Skeletal muscle tissue (tissue), 4 donors: ENCODE measurements around the gene CDH8. TPM values are rescaled to one million over a fixed set of nuclear protein-coding genes. Genes with fewer than 3 reads are reported as not detected.

Experiments
- H3K27ac ChIP-seq: one replicate; pipeline ENCODE4 v1.7.0; 2013; ENCODE audit warnings: mild to moderate bottlenecking, low read depth, low read length, inconsistent platforms
- H3K27me3 ChIP-seq, 3 donors: one replicate each; pipeline ENCODE4 v1.7.0; 2013; ENCODE audit warnings: low read length in 3 of 3; ENCODE audit not compliant: control insufficient read depth in 3 of 3, insufficient read depth in 3 of 3
- H3K36me3 ChIP-seq, 3 donors: one replicate each; pipeline ENCODE4 v1.7.0; 2013; ENCODE audit warnings: low read length in 3 of 3; ENCODE audit not compliant: control insufficient read depth in 3 of 3, insufficient read depth in 3 of 3
- H3K4me1 ChIP-seq, 3 donors: one replicate each; pipeline ENCODE4 v1.7.0; 2013; ENCODE audit warnings: low read length in 3 of 3, mild to moderate bottlenecking in 3 of 3; ENCODE audit not compliant: control insufficient read depth in 3 of 3, insufficient read depth in 3 of 3
- H3K4me3 ChIP-seq, 3 donors: one replicate each; pipeline ENCODE4 v1.7.0; 2013; ENCODE audit warnings: low read length in 3 of 3
- H3K9ac ChIP-seq, 3 donors: one replicate each; pipeline ENCODE4 v1.7.0; 2013; ENCODE audit warnings: low read length in 3 of 3, mild to moderate bottlenecking in 3 of 3, moderate library complexity in 2 of 3, low read depth in 1 of 3
- H3K9me3 ChIP-seq, 3 donors: one replicate each; pipeline ENCODE4 v1.7.0; 2013; ENCODE audit warnings: low read length in 3 of 3; ENCODE audit not compliant: control insufficient read depth in 3 of 3
- total RNA-seq: library from RNA; depleted of rRNA; stranded (reverse); fragments of >200 nt; gene quantifications from one replicate; pipeline ENCODE4 v1.2.3, GENCODE V29; 2014
- donor health status: Osteomylitis.

Gene CDH8
- total RNA-seq, 1 donor from 2014 or later, result 1.0 TPM

- Histone ChIP-seq H3K4me1 (no peaks in the 10 kb centered on the region), H3K27me3 (no peaks in the 10 kb centered on the region), H3K27ac (no peak overlapping the region), H3K36me3 (no peaks in the 10 kb centered on the region), H3K9me3 (no peaks in the 10 kb centered on the region), H3K4me3 (no peak overlapping the region), H3K9ac (no peak overlapping the region)
These were observed 23.3 kb upstream of the CDH8 start for GRCh38 chr16:62059527-62059926.

- Histone ChIP-seq H3K36me3 (no peaks in the 10 kb centered on the region), H3K27ac (no peak overlapping the region), H3K9me3 (no peaks in the 10 kb centered on the region), H3K27me3 (no peaks in the 10 kb centered on the region), H3K4me1 (no peaks in the 10 kb centered on the region), H3K9ac (no peak overlapping the region), H3K4me3 (no peak overlapping the region)
These were observed 22.2 kb upstream of the CDH8 start for GRCh38 chr16:62058412-62058811.

GRCh38 chr16:62051942-62052341 is 15.7 kb upstream of the CDH8 start:
- no peak overlapping the region for H3K27ac ChIP-seq
- no peaks in the 10 kb centered on the region for H3K36me3 ChIP-seq
- no peak overlapping the region for H3K4me3 ChIP-seq
- H3K27me3 ChIP-seq, result no peaks in the 10 kb centered on the region
- H3K9me3 ChIP-seq, result peaks cover 0 to 3% (median 0%) of the 10 kb centered on the region in 3 donors
- no peak overlapping the region for H3K9ac ChIP-seq
- H3K4me1 ChIP-seq, result no peaks in the 10 kb centered on the region

GRCh38 chr16:62050793-62051192 is 14.6 kb upstream of the CDH8 start:
- Histone ChIP-seq H3K9me3 (peaks cover 0 to 3% (median 0%) of the 10 kb centered on the region in 3 donors), H3K4me3 (no peak overlapping the region), H3K27me3 (no peaks in the 10 kb centered on the region), H3K36me3 (no peaks in the 10 kb centered on the region), H3K27ac (no peak overlapping the region), H3K4me1 (no peaks in the 10 kb centered on the region), H3K9ac (no peak overlapping the region)

GRCh38 chr16:62046801-62047200 is 10.6 kb upstream of the CDH8 start:
- no peak overlapping the region for H3K4me3 ChIP-seq

GRCh38 chr16:62041401-62041800 is 5.2 kb upstream of the CDH8 start:
- Histone ChIP-seq H3K36me3 (no peaks in the 10 kb centered on the region), H3K27ac (no peak overlapping the region), H3K9ac (no peak overlapping the region), H3K4me3 (no peak overlapping the region), H3K27me3 (peaks cover 7 to 9% (median 8%) of the 10 kb centered on the region in 3 donors), H3K4me1 (no peaks in the 10 kb centered on the region), H3K9me3 (no peaks in the 10 kb centered on the region)

More at GRCh38 chr16:62046801-62047200, 10.6 kb upstream of the CDH8 start:
- Histone ChIP-seq H3K36me3 (no peaks in the 10 kb centered on the region), H3K27ac (no peak overlapping the region), H3K9ac (no peak overlapping the region), H3K27me3 (no peaks in the 10 kb centered on the region), H3K4me1 (no peaks in the 10 kb centered on the region), H3K9me3 (no peaks in the 10 kb centered on the region)

- no peaks in the 10 kb centered on the region for H3K36me3 ChIP-seq
- H3K9me3 ChIP-seq, result no peaks in the 10 kb centered on the region
- no peak overlapping the region for H3K27ac ChIP-seq
- no peak overlapping the region for H3K4me3 ChIP-seq
- peaks cover 29% of the 10 kb centered on the region in 3 donors for H3K27me3 ChIP-seq
- peaks cover 0 to 4% (median 4%) of the 10 kb centered on the region in 3 donors for H3K4me1 ChIP-seq
- no peak overlapping the region for H3K9ac ChIP-seq
These were observed 2.4 kb upstream of the CDH8 start for GRCh38 chr16:62038646-62039045.

GRCh38 chr16:62038225-62038624 is 2.0 kb upstream of the CDH8 start:
- Histone ChIP-seq H3K36me3 (no peaks in the 10 kb centered on the region), H3K9ac (no peak overlapping the region), H3K4me3 (no peak overlapping the region), H3K4me1 (peaks cover 0 to 4% (median 4%) of the 10 kb centered on the region in 3 donors), H3K9me3 (no peaks in the 10 kb centered on the region), H3K27me3 (peaks cover 29% of the 10 kb centered on the region in 3 donors), H3K27ac (no peak overlapping the region)

- no peaks in the 10 kb centered on the region for H3K9me3 ChIP-seq
- no peaks in the 10 kb centered on the region for H3K36me3 ChIP-seq
- peaks cover 29% of the 10 kb centered on the region in 3 donors for H3K27me3 ChIP-seq
- H3K27ac ChIP-seq, result no peak overlapping the region
- H3K4me3 ChIP-seq, result no peak overlapping the region
- peaks cover 0 to 4% (median 4%) of the 10 kb centered on the region in 3 donors for H3K4me1 ChIP-seq
- H3K9ac ChIP-seq, result no peak overlapping the region
These were observed 531 bp upstream of the CDH8 start for GRCh38 chr16:62036802-62037135.

- H3K4me3 ChIP-seq, result peak overlapping the region; percentile 40 to 59 (median 49)
- no peak overlapping the region for H3K27ac ChIP-seq
- H3K9ac ChIP-seq, result no peak overlapping the region
- peaks cover 0 to 4% (median 4%) of the 10 kb centered on the region in 3 donors for H3K4me1 ChIP-seq
- H3K36me3 ChIP-seq, result no peaks in the 10 kb centered on the region
- H3K27me3 ChIP-seq, result peaks cover 29% of the 10 kb centered on the region in 3 donors
- H3K9me3 ChIP-seq, result no peaks in the 10 kb centered on the region
These were observed 834 bp downstream of the CDH8 start for GRCh38 chr16:62035115-62036092.
